PC-3 (cell line): Measurements from ENCODE around the gene ZNF445.

Source experiments
- CTCF ChIP-seq: fragments of 300-600 bp; sonication (generic); conservative IDR thresholded peaks from 2 replicates; pipeline ENCODE4 v1.5.1; 2017; ENCODE audit warnings: antibody characterized with exemption, low read depth, mild to moderate bottlenecking, low read length
- EZH2 ChIP-seq: fragments of 300-600 bp; sonication (generic); IDR thresholded peaks from one replicate; pipeline ENCODE4 v1.6.1; 2017; ENCODE audit warnings: antibody characterized with exemption, mild to moderate bottlenecking, low read length; ENCODE audit not compliant: unreplicated experiment

- TF ChIP-seq CTCF = no peak
- TF ChIP-seq EZH2 = no peak
Measured at GRCh38 chr3:44428910-44429309, 48.6 kb downstream of the ZNF445 start.
